ENCODE measurements around the gene SPEM1.

SPEM1 gene

DNA sequence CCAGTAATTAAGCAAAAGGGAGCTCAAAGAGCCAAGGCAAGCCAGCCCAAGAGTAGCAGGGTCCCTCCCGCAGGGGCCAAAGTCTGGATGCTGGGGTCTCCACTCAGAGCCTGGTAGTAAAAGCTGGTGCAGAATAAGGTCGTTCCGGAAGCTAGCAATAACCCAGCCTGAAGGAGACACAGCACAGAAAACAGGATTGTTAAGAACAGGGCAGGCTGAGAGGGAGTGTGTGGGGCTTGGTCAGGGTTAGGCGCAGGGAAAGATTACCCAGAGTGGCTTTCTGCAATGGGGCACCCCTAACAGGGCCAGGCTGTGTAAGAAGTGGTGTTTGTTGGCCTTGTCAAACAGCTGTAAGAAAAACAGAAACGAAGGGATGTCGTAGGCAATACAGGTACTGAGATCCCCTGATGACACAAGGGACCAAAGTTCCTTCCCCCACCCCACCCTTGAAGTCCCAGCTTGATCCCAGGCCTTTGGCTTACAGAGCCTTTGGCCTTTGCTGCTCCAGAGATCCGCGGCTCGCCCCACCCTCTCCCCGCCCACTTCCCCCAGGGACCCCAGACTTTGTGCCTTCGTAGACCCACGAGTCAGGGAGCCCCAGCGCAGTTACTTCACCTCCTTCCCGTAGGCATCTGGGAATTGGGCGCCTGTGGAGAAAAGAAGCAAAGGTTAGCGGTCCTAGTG lies 16.9 kb upstream of the SPEM1 start:
- no peak for DNase-seq

DNA sequence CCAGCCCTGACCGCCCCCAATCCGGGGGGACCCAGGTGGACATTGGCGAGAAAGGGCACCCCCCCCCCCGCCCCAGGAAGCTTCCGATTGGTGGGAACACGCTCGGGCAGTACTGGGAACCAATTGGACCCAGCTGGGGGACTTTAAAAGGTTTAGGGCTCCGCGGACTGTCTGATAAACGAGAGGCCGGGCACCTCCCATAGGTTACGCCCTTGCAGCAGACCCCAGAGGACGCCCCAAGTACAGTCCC lies 16.5 kb upstream of the SPEM1 start:
- DNase-seq: no peak

DNA sequence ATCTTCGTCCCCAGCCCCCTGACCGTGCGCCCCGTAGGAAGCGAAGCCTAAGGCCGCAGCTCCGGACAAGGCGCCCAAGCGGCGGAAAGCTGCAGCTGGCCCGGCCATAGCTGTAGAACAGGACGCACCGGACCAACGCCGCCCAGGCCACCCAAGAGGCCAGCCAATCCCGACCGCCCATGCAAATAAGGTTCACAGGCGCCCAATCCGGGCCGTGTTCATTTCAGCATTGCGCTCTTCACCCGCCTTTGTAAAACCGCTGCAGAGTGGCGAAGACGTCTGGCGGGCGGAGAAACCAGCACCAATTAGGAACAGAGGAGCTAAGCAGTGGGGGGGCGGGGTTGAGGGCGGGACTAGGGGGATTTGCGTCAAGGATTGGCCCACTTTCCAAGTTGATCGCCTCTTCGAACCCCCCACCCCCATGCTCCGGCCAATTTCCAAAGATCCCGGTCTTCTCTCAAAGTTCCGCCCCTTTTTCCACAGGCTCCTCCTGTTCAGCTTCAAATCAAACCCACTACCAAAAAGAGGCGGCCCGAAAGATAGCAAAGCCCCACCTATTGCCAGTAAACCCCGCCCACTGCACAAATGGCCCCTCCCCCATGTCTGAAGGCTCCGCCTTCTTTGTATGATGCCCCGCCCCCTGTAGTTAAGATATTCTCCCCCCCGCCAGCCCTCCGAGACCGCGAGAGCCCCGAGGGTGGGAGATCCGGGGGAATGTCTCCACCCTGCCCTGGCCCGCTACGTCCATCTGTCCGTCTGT lies 16.0 kb upstream of the SPEM1 start, which contains the start of gene TMEM256:
Gene TMEM256, minus strand, starts transcription at position 121 of the 760 bp plus-strand sequence. Its CDS starts 13 bp downstream, at position 108.
- peak; percentile 100 for DNase-seq

DNA sequence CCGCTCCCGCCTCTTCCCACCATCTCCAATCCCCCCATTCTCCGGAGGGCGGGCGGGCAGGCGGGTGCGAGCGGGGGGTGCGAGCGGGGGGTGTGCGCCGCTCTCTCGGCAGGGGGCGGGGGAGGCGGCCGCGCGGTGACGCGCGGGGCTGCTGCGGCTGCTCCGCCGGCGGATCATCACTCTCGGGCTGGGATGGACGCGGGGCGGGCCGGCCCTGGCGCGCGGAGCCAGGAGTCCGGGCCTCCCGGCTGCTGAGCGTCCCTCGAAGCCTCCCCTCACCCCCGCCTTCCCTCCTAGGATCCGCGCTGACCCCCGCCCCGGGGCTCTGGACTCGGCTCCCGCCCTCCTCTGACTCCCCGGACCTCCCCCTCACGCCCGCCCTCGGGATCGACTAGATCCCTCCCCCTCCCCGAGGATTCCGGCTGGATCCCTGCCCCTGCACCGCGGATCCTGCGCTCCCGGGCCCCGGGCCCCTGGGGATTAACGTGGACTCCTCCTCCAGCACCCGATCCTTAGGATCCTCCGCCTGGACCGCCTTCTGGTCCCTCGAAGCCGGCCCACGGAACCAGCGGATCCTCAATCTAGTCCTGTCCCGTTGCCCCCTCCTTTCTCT lies 15.3 kb upstream of the SPEM1 start:
- peak; percentile 79 for DNase-seq

DNA sequence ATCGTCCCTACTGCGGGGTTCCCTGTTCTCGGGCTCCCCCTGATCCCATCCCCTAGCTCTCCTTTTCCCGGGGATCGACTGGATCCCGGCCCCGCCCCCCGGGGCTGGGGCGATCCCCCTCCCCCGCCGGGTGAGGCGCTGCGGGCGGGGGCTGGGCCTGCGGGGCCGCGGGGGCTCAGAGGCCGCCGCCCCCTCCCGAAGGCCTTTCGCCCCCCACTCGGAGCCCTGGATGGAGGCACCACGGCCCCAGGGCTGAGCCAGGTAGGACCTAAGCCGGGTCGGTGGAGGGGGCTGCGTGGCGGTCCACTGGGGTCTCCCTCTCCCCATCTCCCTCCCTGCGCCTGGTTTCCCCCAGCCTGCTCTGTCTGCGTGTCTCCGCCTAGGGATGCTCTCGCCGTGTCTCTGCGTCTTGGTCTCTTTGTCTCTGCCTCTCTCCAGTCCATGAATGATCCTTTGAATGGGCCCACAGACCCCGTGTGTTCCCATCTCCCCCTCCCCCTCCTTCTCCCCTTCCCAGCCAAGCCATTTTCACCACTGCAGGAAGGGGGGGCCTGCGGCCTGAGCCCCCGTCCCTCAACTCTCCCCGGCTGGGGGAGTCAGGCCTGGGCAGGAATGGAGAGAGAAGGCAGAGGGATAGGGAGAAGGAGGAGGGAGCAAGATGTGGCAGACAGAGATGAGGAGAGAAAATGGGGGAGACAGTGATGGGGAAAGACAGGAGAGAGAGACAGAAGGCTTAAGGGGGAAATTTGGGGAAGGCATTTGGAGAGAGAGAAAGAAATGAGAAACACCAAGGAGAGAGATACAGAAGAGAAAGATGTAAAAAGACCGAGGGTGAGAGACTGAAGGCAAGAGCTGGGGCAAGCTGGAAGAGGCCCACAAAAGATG lies 14.5 kb upstream of the SPEM1 start:
- DNase-seq: no peak

DNA sequence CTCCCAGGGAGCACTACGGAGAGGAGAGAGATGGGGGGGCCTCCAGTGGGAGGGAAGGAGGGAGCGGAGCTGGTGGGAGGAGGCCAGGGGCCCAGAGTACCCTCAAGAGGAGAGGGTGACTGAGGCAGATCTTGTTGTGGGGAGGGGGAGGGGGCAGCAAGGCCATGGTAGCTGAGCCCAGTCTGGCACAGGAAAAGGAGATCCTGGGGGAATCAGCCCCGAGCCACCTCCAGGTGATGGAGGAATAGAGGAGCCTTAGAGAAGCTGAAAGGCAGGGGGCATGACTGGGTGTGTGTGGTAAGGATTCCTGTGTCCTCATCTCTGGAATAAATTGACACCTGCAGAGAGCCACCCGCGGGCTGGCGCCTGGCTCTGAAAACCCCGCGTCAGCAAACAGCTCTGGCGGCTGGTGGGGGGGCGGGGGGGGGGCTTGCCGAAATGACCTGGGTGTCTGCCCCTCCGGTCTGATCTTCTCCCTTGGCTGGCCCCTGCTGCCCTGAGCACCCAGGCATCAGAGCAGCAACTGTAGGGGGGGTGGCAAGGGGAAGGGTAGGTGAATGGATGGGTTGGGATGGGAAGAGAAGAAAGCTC lies 13.8 kb upstream of the SPEM1 start:
- DNase-seq: no peak

DNA sequence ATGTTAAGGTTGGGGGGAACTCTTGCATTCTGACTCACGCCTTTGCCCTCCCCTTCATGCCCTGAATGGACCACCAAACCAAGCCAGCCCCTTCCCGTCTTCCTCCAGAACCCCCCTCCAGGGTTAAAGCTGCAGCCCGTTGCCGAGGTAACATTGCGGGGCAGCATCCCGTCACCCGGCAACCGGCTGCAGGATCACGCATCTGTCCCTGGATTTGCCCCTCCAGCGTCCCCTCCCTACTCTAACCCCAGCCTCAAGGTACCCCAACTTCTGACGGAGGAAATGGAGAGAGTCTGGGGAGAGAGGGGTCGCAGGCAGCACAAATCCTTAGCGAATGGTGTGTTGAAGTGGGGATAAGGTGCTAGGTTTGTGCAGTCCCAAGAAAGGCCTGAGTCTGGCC lies 13.0 kb upstream of the SPEM1 start:
- DNase-seq: no peak

DNA sequence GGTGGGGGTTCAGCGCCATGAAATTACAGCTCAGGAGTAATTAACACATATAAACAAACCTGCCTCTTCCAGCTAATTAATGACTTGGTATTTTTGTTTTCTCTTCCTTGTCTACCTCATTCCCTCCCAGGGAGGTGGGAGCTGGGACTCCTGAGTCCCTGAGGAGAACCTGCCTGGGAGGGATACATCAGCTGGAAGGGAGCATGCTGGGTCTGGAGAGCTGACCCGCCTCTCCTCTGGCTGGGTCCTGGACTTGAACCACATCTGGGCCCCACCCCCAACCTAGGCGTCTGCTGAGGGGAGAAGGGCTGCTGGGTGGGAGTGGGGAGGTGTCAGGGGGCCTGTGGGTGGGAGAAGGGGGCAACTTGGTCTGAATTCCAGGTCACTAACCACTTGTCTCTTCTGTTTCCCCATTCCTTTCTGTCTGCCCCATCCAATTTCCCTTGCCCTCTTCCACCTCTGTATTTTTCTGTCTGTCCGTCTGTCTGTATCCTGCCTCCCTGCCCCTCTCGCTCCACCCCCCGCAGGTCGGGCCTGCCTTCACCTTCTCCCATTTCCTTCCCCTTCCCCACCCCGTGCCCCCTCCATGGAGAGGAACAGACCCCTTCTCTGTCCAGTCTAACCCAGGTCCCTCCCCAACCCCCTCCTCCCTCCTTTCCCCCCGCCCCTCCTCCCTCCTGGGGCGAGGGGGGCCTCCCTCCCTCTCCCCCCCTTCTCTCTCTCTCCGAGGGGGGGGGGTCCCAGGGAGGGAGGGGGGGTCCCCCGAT lies 12.5 kb upstream of the SPEM1 start, which contains the start of gene NLGN2:
Gene NLGN2, plus strand, starts transcription at position 361 of the 767 bp plus-strand sequence. CDS start 411 bp downstream, outside the sequence.
- no peak for DNase-seq

DNA sequence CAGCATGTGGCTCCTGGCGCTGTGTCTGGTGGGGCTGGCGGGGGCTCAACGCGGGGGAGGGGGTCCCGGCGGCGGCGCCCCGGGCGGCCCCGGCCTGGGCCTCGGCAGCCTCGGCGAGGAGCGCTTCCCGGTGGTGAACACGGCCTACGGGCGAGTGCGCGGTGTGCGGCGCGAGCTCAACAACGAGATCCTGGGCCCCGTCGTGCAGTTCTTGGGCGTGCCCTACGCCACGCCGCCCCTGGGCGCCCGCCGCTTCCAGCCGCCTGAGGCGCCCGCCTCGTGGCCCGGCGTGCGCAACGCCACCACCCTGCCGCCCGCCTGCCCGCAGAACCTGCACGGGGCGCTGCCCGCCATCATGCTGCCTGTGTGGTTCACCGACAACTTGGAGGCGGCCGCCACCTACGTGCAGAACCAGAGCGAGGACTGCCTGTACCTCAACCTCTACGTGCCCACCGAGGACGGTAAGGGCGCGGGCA lies 11.8 kb upstream of the SPEM1 start:
- no peak for DNase-seq

DNA sequence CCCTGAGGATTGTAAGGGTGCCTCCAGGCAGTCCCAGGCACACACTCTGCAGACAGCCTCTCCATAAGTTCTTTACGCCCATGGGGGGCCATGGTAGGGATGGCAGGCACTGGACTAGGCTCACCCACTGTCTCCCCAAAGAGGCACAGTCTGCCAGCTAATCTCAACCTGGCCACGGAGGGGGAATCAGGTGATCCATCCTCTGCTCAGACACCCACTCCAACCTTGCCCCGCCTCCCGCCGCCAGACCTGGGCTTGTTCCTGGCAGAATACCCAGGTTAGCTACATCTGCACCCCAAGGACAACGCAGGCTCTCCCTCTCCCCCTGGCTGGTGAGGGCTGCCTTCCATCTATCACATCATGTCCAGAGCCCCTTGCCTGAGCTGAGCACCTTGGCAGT lies 11.3 kb upstream of the SPEM1 start:
- DNase-seq: no peak

DNA sequence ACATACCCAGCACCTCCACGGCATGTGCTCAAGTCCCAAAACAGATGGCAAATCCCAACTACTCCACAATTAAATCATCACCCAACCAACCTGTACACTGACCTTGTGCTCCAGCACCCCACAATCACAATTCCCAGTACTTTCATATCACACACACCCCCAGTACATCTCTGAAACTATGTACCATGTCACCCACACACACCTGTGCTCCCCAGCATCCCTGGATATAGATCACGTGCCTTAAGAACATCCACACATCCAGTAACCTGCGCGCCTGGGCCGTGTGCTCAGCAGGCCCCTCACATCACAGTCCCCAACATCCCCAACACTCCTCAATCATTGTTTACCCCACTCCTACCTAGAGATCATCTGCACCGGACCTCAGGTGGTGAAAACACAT lies 10.4 kb upstream of the SPEM1 start:
- DNase-seq: no peak

DNA sequence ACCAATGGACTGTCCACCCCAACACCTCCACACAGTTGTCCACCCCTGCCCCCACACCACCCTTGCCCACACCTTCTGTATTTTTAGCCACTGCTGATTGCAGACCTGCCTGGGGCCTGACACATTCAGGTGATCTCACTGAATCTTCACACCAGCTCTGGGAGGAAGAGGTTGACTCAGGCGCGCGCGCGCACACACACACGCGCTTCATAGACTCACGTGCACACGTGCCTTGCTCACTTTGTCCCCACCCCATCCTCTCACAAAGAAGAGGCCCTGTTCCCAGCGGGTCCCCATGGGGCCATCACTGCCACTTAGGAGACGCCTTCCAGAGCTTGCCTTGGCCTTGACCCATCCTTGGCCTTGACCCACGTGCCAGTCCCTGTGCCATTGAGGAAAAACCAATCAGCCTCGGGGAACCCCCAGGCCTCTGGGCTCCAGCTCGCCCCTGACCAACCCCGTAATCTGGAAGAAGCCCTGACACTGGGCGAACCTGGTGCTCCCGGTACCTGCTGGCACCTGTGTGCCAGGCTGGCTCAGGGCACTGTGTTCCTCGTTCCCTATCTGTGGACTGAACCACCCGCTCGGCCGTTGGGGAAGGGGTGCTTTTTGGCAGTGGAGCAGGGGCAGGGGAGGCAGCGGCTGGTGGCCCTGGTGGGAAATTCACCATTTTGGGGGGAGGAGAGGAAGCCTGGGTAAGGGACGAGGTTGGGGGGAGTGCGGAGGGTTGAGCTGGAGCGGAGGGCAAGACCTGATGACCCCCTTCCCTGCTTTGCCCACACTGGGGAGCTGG lies 9.3 kb upstream of the SPEM1 start:
- DNase-seq: no peak

DNA sequence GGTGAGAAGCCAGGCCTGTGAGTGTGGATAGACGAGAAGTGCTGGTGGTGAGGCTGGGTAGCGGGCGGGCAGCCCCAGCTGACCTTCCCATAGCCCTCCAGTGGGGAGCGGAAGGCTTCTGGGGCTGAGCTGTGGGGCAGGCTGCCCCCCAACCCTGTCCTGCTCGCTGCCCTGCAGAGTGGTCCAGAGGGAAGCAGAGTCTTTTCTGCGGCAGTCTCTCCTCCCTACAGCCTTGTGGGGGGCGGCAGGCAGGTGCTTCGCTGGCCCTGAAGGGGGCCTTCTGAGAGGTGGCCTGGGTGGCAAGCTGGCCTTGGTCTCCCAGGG lies 8.7 kb upstream of the SPEM1 start:
- DNase-seq: no peak

DNA sequence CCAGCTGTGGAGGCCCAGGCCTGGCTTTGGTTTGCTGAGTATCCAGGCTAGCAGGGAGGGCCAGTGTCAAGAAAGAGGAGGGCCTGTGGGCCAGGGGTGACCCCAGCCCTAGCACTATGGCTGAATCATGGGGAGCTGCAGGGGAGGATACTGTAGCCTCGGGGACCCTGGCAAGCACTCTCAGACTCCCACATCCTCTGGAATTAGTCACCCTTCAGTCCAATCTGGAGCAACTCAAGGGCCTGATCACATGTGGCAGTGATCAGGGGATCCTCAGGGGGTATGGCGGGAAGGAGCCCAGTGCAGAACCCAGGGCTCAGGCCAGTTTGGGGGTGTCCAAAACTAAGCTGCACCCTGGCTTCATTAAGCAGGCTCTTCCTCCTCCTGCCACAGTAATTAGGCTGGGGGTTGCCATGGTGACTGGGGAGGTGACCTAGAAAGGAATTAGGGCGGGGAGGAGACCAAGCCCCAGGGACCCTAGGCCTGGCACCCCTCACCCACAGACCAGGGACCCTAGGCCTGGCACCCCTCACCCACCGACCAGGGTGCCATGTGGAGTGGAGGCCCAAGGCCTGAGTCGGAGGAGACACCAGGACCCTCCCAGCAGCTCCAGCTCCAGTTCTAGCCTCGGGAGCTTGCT lies 6.7 kb upstream of the SPEM1 start:
- no peak for DNase-seq

DNA sequence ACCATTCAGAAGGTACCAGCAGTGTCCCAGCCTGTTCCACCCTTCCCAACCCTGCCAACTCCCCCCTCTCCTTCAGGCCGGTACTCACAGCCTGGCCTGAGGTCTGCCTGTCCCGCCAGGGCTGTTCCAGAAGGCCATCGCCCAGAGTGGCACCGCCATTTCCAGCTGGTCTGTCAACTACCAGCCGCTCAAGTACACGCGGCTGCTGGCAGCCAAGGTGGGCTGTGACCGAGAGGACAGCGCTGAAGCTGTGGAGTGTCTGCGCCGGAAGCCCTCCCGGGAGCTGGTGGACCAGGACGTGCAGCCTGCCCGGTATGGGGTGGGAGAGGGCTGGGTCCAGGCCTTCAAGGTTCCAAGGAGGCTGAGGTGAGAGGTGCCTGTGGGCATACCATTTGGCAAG lies 5.3 kb upstream of the SPEM1 start:
- DNase-seq: no peak

DNA sequence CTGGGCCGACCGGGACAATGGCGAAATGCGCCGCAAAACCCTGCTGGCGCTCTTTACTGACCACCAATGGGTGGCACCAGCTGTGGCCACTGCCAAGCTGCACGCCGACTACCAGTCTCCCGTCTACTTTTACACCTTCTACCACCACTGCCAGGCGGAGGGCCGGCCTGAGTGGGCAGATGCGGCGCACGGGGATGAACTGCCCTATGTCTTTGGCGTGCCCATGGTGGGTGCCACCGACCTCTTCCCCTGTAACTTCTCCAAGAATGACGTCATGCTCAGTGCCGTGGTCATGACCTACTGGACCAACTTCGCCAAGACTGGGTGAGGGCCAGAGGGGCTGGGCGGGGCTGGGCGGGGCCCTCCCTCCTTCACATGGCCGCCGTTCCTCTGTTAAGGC lies 4.3 kb upstream of the SPEM1 start:
- no peak for DNase-seq

DNA sequence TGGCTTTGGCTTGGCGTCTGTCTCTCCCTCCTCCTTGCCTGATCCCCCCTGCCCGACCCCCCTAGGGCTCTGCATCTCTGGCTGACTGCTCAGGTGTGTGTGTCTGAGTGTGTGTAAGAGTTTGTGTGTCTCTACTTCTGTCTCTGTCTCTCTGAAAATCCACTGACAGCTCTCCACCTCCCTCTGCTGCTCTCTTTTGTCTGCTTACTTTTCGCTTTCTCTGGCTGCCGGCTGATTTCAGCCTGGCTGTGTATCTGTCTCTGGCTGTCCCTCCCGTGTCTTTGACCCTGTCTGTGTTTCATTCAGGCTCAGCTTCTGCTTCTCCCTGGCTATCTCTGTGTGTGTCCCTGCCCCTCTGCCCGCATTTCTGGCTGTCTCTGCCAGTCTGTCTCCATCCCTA lies 3.8 kb upstream of the SPEM1 start:
- no peak for DNase-seq

DNA sequence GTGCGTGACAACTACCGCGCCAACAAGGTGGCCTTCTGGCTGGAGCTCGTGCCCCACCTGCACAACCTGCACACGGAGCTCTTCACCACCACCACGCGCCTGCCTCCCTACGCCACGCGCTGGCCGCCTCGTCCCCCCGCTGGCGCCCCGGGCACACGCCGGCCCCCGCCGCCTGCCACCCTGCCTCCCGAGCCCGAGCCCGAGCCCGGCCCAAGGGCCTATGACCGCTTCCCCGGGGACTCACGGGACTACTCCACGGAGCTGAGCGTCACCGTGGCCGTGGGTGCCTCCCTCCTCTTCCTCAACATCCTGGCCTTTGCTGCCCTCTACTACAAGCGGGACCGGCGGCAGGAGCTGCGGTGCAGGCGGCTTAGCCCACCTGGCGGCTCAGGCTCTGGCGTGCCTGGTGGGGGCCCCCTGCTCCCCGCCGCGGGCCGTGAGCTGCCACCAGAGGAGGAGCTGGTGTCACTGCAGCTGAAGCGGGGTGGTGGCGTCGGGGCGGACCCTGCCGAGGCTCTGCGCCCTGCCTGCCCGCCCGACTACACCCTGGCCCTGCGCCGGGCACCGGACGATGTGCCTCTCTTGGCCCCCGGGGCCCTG lies 3.0 kb upstream of the SPEM1 start:
- DNase-seq: no peak

DNA sequence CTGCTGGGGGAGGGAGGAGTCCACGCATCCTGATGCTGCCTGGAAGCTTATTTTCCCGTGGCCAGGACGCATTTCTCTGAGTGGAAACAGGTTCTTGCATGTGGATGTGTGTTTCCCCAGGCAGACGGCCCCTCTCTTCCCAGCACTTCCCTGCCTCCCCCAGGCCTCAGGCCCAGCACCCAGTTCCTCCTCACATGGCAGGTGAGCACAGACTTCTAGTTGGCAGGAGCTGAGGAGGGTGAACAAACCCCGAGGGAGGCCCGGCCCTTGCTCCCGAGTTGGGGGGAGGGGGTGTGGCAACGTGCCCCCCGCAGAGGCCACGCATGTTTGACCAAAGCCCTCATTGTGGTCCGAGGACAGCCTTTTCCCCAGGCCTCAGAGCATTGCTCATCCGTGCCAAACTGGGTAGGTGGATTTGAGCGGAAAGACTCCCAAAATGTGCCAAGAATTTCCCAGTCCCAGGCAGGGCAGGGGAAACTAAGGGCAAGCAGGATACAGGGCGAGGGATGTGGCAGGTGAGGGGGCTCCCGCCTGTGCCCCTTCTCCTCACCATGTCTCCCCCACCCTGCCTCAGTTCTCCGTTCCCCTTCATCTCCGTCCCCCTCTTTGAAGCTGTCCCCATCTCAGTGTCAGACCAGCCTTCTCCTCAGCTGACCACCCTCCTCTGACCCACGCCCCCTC lies 1.5 kb upstream of the SPEM1 start:
- no peak for DNase-seq

DNA sequence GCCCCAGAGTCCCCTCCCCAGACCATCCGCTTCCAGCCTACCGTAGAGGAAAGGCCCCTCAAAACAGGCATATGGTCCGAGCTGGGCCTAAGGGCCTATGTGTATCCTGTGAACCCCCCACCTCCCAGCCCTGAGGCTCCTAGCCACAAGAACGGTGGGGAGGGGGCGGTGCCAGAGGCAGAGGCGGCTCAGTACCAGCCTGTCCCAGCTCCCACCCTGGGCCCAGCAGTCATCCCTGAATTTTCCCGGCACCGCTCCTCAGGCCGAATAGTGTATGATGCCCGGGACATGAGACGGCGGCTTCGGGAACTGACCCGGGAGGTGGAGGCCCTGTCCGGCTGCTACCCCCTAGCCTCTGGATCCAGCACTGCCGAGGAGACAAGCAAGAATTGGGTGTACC lies 1.1 kb downstream of the SPEM1 start:
- DNase-seq: no peak
